ENCODE results near the gene ZFPM1. TPM values are rescaled to one million over a fixed set of nuclear protein-coding genes. Genes with fewer than 3 reads are reported as not detected.

Gene ZFPM1
- total RNA-seq, 1 experiment from 2014 or later: 1.1 TPM

DNA sequence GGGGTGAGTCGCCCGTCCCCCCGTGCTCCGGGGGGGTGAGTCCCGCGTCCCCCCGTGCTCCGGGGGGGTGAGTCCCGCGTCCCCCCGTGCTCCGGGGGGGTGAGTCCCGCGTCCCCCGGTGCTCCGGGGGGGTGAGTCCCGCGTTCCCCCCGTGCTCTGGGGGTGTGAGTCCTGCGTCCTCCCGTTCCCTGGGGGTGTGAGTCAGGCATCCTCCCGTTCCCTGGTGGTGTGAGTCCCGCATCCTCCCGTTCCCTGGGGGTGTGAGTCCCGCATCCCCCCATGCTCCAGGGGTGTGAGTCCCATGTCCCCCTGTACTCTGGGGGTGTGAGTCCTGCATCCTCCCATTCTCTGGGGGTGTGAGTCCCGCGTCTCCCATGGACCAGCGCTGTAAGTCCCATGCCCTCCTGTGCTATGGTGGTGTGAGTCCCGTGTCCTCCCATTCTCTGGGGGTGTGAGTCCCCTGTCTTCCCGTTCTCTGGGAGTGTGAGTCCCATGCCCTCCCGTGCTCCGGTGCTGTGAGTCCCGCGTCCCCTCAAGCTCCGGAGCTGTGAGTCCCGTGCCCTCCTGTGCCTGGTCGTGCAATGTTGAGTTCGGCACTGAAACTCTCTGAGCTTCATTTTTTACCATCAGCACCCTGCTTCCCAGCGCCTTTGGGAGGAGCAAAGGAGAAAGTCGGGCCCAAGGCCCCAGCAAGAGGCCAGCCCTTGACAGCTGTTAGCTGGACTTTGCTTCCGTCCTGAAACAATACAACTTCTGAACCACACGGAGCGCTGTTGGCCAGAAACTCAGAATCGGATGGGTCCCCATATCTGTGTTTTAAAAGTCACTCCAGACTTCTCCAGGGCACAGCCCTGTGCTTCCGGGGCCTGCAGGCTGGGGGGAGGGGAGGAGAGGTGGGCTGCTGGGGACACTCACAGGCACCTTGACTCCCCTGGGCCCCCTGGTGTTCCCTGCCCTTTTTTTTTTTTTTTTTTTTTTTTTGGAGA is 105.7 kb downstream of the ZFPM1 start:
- H3K36me3 ChIP-seq (replicated peaks; ENCODE audit: control insufficient read depth, insufficient read depth, low read length): no peaks in the 10 kb centered on the region
- no peaks in the 10 kb centered on the region; the same call in 1 of the 2 replicates for H3K27me3 ChIP-seq (ENCODE audit: control insufficient read depth, insufficient read depth, low read length)
- no peak overlapping the region for H3K4me3 ChIP-seq (ENCODE audit: insufficient read depth, low read depth, low read length)
- peak; percentile 85 for DNase-seq

DNA sequence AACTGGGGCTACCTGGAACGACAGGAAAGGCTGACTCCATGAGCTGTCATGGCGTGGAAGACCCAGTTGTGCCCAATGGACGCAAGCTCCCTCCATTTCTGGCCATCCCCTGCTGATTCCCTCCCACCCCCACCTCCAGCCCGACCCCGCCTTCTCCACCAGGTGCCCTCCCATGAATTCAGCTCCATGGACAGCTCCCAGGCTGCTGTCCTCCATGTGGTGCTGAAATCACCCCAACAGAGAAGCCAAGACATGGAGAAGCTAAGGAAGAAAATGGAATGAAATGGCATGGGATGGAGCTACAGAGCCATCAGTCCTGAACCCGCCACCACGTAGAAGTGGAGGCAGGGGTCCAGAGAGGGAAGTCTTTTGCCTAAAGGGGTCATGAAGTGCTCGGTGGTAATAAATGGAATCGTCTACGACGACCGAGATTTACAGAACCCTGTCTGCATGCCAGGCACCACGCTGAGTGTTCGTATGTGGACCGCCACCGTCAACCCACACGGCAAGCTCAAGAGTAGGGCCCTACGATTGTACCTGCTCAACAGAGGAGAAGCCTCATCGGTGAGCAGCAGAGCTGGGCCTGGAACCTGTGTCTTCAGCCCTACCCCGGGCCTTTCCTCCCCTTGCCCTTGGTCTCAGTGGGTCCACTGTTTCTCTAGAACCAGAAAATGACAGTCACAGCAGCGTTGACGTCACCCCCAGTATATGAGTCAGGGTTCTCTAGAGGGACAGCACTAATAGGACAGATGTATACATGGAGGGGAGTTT is 107.8 kb downstream of the ZFPM1 start:
- H3K4me3 ChIP-seq (ENCODE audit: insufficient read depth, low read depth, low read length): no peak overlapping the region
- no peaks in the 10 kb centered on the region; the same call in 1 of the 2 replicates for H3K27me3 ChIP-seq (ENCODE audit: control insufficient read depth, insufficient read depth, low read length)
- peak; percentile 88 for DNase-seq
- no peaks in the 10 kb centered on the region for H3K36me3 ChIP-seq (replicated peaks; ENCODE audit: control insufficient read depth, insufficient read depth, low read length)

DNA sequence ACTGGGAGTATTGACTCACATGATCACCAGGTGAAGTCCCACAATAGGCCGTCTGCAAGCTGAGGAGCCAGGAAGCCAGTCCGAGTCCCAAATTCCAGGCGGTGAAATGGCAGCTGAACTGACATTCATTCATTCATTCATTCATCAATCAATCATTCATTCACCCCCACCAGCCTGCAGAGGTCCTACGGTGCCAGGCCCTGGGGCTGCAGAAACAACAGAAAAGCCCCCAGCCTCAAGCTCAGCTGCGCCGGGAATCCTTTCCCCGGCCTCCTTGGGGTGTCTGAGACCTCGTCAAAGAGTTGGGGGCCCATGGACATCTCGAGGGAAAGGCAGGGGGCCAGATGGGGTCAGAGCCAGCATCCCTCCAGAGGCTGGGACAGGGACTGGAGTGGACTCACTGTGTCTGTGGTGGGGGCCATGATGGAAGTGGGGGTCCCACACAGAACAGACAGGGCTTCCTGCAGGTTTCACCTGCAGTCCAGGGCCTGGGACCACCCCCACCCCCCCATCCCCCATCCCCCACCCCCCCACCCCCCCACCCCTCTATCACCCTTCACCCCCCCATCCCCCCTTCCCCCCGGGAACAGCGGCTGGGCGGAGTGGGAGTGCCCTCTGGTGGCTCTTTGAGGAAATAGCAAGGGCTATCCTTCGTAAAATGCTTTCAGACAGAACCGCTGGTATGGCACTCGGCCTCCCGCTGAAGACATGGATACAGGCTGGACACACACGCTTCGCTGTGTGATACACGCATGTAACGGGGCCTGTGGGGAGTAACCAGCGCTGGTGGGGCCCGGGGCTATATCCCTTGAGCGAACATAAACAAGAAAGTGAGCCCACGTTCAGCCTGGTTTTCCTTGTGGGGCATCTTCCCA is 108.6 kb downstream of the ZFPM1 start:
- no peak overlapping the region for H3K4me3 ChIP-seq (ENCODE audit: insufficient read depth, low read depth, low read length)
- DNase-seq: peak; percentile 94

GRCh38 chr16:88566158-88566557 is 113.1 kb downstream of the ZFPM1 start:
- Histone ChIP-seq H3K27me3 (ENCODE audit: control insufficient read depth, insufficient read depth, low read length) (no peaks in the 10 kb centered on the region; the same call in 1 of the 2 replicates), H3K4me3 (ENCODE audit: insufficient read depth, low read depth, low read length) (no peak overlapping the region), H3K36me3 (replicated peaks; ENCODE audit: control insufficient read depth, insufficient read depth, low read length) (no peaks in the 10 kb centered on the region)
- no peak for DNase-seq

More for the DNA sequence above, 108.6 kb downstream of the ZFPM1 start:
- H3K27me3 ChIP-seq (ENCODE audit: control insufficient read depth, insufficient read depth, low read length): no peaks in the 10 kb centered on the region; the same call in 1 of the 2 replicates
- H3K36me3 ChIP-seq (replicated peaks; ENCODE audit: control insufficient read depth, insufficient read depth, low read length): no peaks in the 10 kb centered on the region

DNA sequence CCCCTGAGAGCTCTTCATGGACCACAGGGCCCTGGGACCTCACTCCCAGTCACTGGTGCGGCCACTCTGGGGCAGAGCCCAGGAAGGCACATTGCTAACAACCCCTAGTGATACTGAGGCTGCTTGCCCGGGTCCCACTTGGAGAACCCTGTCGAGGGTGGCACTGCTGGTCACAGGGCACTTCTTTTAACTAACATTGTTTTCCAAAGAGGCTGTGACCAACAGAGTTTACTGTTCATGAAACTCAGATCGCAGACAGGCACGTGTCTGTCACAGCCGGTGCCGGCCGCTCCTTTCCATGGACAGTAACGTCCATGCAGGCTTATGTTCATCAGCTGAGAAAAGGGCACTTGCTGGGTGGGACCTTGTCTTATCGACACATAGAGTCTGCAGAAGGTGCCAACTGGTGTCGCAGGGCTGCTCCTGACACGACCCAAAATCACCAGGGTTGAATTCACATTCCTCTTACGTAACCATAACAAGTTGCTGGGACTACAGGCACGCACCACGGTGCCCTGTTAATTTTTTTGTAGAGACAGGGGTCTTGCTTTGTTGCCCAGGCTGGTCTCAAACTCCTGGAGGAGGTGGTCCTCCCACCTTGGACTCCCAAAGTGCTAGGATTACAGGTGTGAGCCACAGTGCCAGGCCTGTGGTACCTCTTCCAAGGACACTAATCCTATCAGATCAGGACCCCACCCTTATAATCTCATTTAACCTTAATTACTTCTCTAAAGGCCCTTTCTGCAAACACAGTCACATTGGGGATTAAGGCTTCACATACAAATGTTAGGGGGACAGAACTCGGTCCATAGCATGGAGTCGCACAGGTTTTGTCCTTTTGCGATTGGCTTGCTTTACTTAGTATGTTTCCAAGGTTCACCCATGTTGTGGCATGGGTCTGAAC is 115.9 kb downstream of the ZFPM1 start:
- Histone ChIP-seq H3K27me3 (ENCODE audit: control insufficient read depth, insufficient read depth, low read length) (no peaks in the 10 kb centered on the region), H3K4me3 (ENCODE audit: insufficient read depth, low read depth, low read length) (peak overlapping the region; percentile 49), H3K36me3 (replicated peaks; ENCODE audit: control insufficient read depth, insufficient read depth, low read length) (peaks cover 4% of the 10 kb centered on the region; the same call in 1 of the 2 replicates)
- no peak for DNase-seq

- Histone ChIP-seq H3K4me3 (ENCODE audit: insufficient read depth, low read depth, low read length) (peak overlapping the region; percentile 49), H3K27me3 (ENCODE audit: control insufficient read depth, insufficient read depth, low read length) (no peaks in the 10 kb centered on the region), H3K36me3 (replicated peaks; ENCODE audit: control insufficient read depth, insufficient read depth, low read length) (peaks cover 4% of the 10 kb centered on the region; the same call in 1 of the 2 replicates)
- DNase-seq: peak; percentile 84
Observed at GRCh38 chr16:88569614-88569984, 116.5 kb downstream of the ZFPM1 start.

DNA sequence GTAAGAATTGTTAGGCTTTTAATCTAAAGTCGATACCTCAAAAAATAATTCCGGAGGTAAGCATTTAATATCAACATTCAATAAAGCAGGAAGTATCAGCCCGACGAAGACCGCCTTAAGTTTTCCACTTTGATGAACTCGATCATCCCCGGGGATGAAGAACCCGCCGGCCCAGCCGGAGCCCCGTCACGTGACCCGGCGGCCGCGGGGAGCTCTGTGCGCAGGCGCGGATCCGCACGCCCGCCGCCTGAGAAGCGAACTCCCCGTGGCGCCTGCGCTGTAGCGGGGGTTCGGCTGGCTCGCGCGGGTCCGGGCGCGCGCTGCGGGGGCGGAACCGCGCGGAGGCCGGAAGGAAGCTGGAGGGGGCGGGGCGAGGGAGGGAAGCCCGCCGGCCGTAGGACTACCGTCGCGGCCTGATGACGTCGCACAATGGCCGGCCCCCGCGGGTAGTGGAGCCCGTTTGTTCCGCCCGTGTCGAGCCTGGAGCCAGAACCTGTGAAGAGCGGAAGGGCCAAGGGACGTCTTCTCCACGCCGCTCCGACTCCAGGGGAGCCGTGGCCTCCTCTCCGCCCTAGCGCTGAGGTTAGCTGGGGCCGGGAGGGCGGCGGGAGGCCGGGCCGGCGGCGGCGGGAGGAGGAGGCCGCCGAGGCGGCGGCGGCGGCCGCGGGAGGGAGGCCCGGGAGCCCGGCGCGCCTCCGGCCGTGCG is 117.1 kb downstream of the ZFPM1 start, which contains the start of gene ZC3H18:
Gene ZC3H18, plus strand, starts transcription at position 419 of the 706 bp plus-strand sequence. CDS start 6,721 bp downstream, outside the sequence.
- no peaks in the 10 kb centered on the region for H3K27me3 ChIP-seq (ENCODE audit: control insufficient read depth, insufficient read depth, low read length)
- H3K36me3 ChIP-seq (replicated peaks; ENCODE audit: control insufficient read depth, insufficient read depth, low read length): peaks cover 4% of the 10 kb centered on the region; the same call in 1 of the 2 replicates
- peak; percentile 100 for DNase-seq
- H3K4me3 ChIP-seq (ENCODE audit: insufficient read depth, low read depth, low read length): peak within 1 kb of the TSS; percentile 86

GRCh38 chr16:88570691-88571092 is 117.6 kb downstream of the ZFPM1 start:
- no peak for DNase-seq
- Histone ChIP-seq H3K4me3 (ENCODE audit: insufficient read depth, low read depth, low read length) (peak overlapping the region; percentile 86), H3K36me3 (replicated peaks; ENCODE audit: control insufficient read depth, insufficient read depth, low read length) (peaks cover 4% of the 10 kb centered on the region; the same call in 1 of the 2 replicates)

GRCh38 chr16:88575251-88575650 is 122.2 kb downstream of the ZFPM1 start:
- H3K4me3 ChIP-seq (ENCODE audit: insufficient read depth, low read depth, low read length): no peak overlapping the region
- peaks cover 19% of the 10 kb centered on the region for H3K36me3 ChIP-seq (replicated peaks; ENCODE audit: control insufficient read depth, insufficient read depth, low read length)
- H3K27me3 ChIP-seq (ENCODE audit: control insufficient read depth, insufficient read depth, low read length): no peaks in the 10 kb centered on the region
- DNase-seq: no peak

More at GRCh38 chr16:88570691-88571092, 117.6 kb downstream of the ZFPM1 start:
- H3K27me3 ChIP-seq (ENCODE audit: control insufficient read depth, insufficient read depth, low read length): no peaks in the 10 kb centered on the region

- H3K27me3 ChIP-seq (ENCODE audit: control insufficient read depth, insufficient read depth, low read length): no peaks in the 10 kb centered on the region
- no peak for DNase-seq
- H3K36me3 ChIP-seq (replicated peaks; ENCODE audit: control insufficient read depth, insufficient read depth, low read length): peaks cover 25% of the 10 kb centered on the region
- H3K4me3 ChIP-seq (ENCODE audit: insufficient read depth, low read depth, low read length): no peak overlapping the region
Observed at GRCh38 chr16:88576307-88576706, 123.2 kb downstream of the ZFPM1 start.

GRCh38 chr16:88577166-88577565 is 124.1 kb downstream of the ZFPM1 start:
- Histone ChIP-seq H3K27me3 (ENCODE audit: control insufficient read depth, insufficient read depth, low read length) (no peaks in the 10 kb centered on the region), H3K36me3 (replicated peaks; ENCODE audit: control insufficient read depth, insufficient read depth, low read length) (peaks cover 30% of the 10 kb centered on the region), H3K4me3 (ENCODE audit: insufficient read depth, low read depth, low read length) (no peak overlapping the region)
- DNase-seq: no peak

DNA sequence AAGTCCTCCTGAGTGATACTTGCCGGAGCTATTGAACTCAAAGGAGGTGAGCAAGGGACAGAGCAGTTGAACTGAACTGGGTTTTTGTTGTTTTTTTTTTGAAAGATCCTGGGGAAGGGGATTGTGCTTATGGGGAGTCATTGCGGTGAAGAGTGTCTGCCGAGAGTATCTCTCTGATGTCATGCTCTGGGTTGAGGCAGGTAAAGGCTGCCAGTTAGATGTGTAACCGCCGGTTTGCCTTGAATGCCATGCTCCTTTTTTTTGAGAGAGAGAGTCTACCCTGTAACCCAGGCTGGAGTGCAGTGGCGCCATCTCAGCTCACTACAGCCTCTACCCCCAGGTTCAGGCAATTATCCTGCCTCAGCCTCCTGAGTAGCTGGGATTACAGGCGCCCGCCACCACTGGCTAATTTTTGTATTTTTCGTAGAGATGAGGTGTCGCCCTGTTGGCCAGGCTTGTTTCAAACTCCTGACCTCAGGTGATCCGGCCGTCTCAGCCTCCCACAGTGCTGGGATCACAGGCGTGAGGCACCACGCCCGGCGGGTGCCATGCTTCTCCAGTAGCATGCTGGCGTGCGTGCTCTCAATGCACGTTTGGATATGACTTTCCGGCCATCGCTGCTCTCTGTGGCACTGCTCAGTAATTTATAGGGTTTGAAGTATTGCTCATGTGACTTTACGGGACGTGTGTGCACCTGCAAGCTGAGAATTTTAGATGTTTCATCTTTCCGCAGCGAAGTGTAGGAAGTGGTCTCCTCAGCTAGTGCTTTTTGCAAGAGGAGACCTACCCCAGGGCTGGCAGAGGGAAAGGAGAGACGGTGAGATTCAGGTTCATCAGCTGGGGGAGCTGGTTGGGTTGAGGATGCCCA is 125.6 kb downstream of the ZFPM1 start:
- Histone ChIP-seq H3K36me3 (replicated peaks; ENCODE audit: control insufficient read depth, insufficient read depth, low read length) (peaks cover 30% of the 10 kb centered on the region), H3K4me3 (ENCODE audit: insufficient read depth, low read depth, low read length) (no peak overlapping the region), H3K27me3 (ENCODE audit: control insufficient read depth, insufficient read depth, low read length) (no peaks in the 10 kb centered on the region)
- no peak for DNase-seq
